IPS DF 4.7 (cell line): Measurements from ENCODE around the gene OSGIN1.
"Not testable (repeated sequence)": the region's sequence is repeated elsewhere in the genome, so short reads cannot be mapped to it uniquely, and the experiment has no call there.

Experiments used
- DNase-seq: peaks from one replicate; pipeline ENCODE4 v3.0.0-alpha.2; 2013; ENCODE audit warnings: low spot score; ENCODE audit errors: extremely low read depth

The OSGIN1 gene

GRCh38 chr16:83941546-83941945 is 11.5 kb upstream of the OSGIN1 start:
- DNase-seq = not testable (repeated sequence)

GRCh38 chr16:83942074-83942473 is 11.0 kb upstream of the OSGIN1 start:
- no peak for DNase-seq

GRCh38 chr16:83942815-83943515 is 10.1 kb upstream of the OSGIN1 start:
- DNase-seq = no peak

- DNase-seq = no peak
Measured at GRCh38 chr16:83943516-83944050, 9.5 kb upstream of the OSGIN1 start.

GRCh38 chr16:83945587-83945986 is 7.5 kb upstream of the OSGIN1 start:
- no peak for DNase-seq

GRCh38 chr16:83946154-83946780 is 6.8 kb upstream of the OSGIN1 start:
- no peak for DNase-seq

GRCh38 chr16:83946781-83947566 is 6.1 kb upstream of the OSGIN1 start:
- DNase-seq = no peak

GRCh38 chr16:83947642-83948234 is 5.3 kb upstream of the OSGIN1 start:
- DNase-seq = no peak

GRCh38 chr16:83948914-83949723 is 3.9 kb upstream of the OSGIN1 start:
- DNase-seq = no peak

GRCh38 chr16:83949724-83950001 is 3.4 kb upstream of the OSGIN1 start:
- no peak for DNase-seq

- not testable (repeated sequence) for DNase-seq
Measured at GRCh38 chr16:83950862-83951399, 2.1 kb upstream of the OSGIN1 start.

GRCh38 chr16:83951544-83951943 is 1.5 kb upstream of the OSGIN1 start:
- DNase-seq = no peak

GRCh38 chr16:83952587-83952939 is 477 bp upstream of the OSGIN1 start:
- no peak for DNase-seq

- DNase-seq = no peak
Measured at GRCh38 chr16:83953796-83954576, 946 bp downstream of the OSGIN1 start.

GRCh38 chr16:83954577-83955016 is 1.6 kb downstream of the OSGIN1 start:
- peak; percentile 25 for DNase-seq

GRCh38 chr16:83955218-83956130 is 2.4 kb downstream of the OSGIN1 start:
- DNase-seq = no peak

GRCh38 chr16:83956336-83957289 is 3.6 kb downstream of the OSGIN1 start:
- DNase-seq = peak; percentile 51
